ENCODE data around the gene CHST10. TPM values are rescaled to one million over a fixed set of nuclear protein-coding genes. Genes with fewer than 3 reads are reported as not detected.

The CHST10 gene
- polyA plus RNA-seq, 1 donor from 2014 or later: 76.1 TPM

GRCh38 chr2:100388703-100389102, 28.8 kb downstream of the CHST10 start:
- Histone ChIP-seq H3K4me2 (ENCODE audit: low read length) (no peak overlapping the region), H3K27me3 (ENCODE audit: insufficient read depth, low read depth, low read length) (no peaks in the 10 kb centered on the region), H3K79me2 (replicated peaks; ENCODE audit: insufficient read depth, low read length) (no peaks in the 10 kb centered on the region), H3K36me3 (ENCODE audit: insufficient read depth, low read length) (no peaks in the 10 kb centered on the region), H3K9me2 (ENCODE audit: insufficient read depth, low read length) (no peaks in the 10 kb centered on the region), H4K20me1 (ENCODE audit: insufficient read depth) (no peaks in the 10 kb centered on the region), H3K9me3 (ENCODE audit: low read length) (no peaks in the 10 kb centered on the region), H3K27ac (ENCODE audit: low read length) (no peak overlapping the region), H3F3A (ENCODE audit: insufficient read depth, low read length, poor library complexity, severe bottlenecking) (no peaks in the 10 kb centered on the region), H2AFZ (ENCODE audit: low read depth, low read length) (no peak overlapping the region), H3K9ac (ENCODE audit: low read length) (no peak overlapping the region), H3K4me3 (ENCODE audit: low read length) (no peak overlapping the region)
- TF ChIP-seq MXI1 (conservative IDR thresholded peaks at IDR 0.05; ENCODE audit: poor library complexity, severe bottlenecking) (no peak), POLR2AphosphoS5 (IDR thresholded peaks at IDR 0.05) (no peak), REST (IDR thresholded peaks at IDR 0.05; ENCODE audit: borderline replicate concordance) (no peak), EZH2 (IDR thresholded peaks at IDR 0.05; ENCODE audit: borderline replicate concordance, insufficient read depth, low read length, poor library complexity, severe bottlenecking) (no peak), SMC3 (conservative IDR thresholded peaks at IDR 0.05; ENCODE audit: poor library complexity) (no peak), RAD21 (conservative IDR thresholded peaks at IDR 0.05) (no peak), TAF1 (IDR thresholded peaks at IDR 0.05; ENCODE audit: low read depth) (no peak), EP300 (conservative IDR thresholded peaks at IDR 0.05; ENCODE audit: poor library complexity, severe bottlenecking) (no peak), CTCF (IDR thresholded peaks at IDR 0.05; ENCODE audit: poor library complexity, severe bottlenecking) (no peak)

DNA sequence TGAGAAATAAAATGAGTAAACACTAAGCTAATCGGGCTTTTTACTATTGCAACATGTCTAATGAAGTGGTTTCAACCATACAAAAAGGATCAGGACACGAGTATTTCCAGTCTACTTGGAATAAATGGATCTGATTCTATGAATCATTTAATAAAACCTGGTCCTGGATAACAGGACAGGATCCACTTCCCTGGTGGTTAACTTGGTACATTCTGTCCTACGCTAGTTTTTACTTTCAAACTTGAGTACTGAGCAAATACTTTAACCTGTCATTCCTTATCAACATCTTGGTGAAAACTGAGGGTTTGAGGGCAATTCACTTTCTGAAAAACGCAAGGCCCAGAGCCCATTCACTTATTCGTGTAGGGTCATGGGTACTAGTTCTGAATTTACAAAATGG, 33.5 kb downstream of the CHST10 start:
- H3K27ac ChIP-seq (ENCODE audit: low read length): no peak overlapping the region
- TF ChIP-seq REST (IDR thresholded peaks at IDR 0.05; ENCODE audit: borderline replicate concordance): no peak
- no peak overlapping the region for H3K4me2 ChIP-seq (ENCODE audit: low read length)
- H3K9ac ChIP-seq (ENCODE audit: low read length): no peak overlapping the region
- no peaks in the 10 kb centered on the region for H4K20me1 ChIP-seq (ENCODE audit: insufficient read depth)
- H3F3A ChIP-seq (ENCODE audit: insufficient read depth, low read length, poor library complexity, severe bottlenecking): no peaks in the 10 kb centered on the region
- no peak overlapping the region for H3K4me3 ChIP-seq (ENCODE audit: low read length)
- no peaks in the 10 kb centered on the region for H3K27me3 ChIP-seq (ENCODE audit: insufficient read depth, low read depth, low read length)
- H3K36me3 ChIP-seq (ENCODE audit: insufficient read depth, low read length): no peaks in the 10 kb centered on the region
- H3K79me2 ChIP-seq (replicated peaks; ENCODE audit: insufficient read depth, low read length): no peaks in the 10 kb centered on the region
- H2AFZ ChIP-seq (ENCODE audit: low read depth, low read length): no peak overlapping the region
- no peaks in the 10 kb centered on the region for H3K9me2 ChIP-seq (ENCODE audit: insufficient read depth, low read length)
- H3K9me3 ChIP-seq (ENCODE audit: low read length): no peaks in the 10 kb centered on the region

Measured in neural cell (in vitro differentiated cells).